Nephron progenitor cell (in vitro differentiated cells): ENCODE results near the gene COP1.

ENCODE experiments used
- DNase-seq: peaks from one replicate; pipeline ENCODE4 v3.0.0; 2021
- H3K27ac Mint-ChIP-seq: 2 replicates; pipeline ENCODE4 v1.8.0; 2021; ENCODE audit warnings: mild to moderate bottlenecking, moderate library complexity, mixed read lengths
- H3K27me3 Mint-ChIP-seq: 2 replicates; pipeline ENCODE4 v1.8.0; 2021; ENCODE audit warnings: mild to moderate bottlenecking, low read depth, mixed read lengths; ENCODE audit not compliant: poor library complexity
- H3K36me3 Mint-ChIP-seq: 2 replicates; pipeline ENCODE4 v1.8.0; 2021; ENCODE audit warnings: low read depth, mixed read lengths
- H3K4me1 Mint-ChIP-seq: 2 replicates; pipeline ENCODE4 v1.8.0; 2021; ENCODE audit warnings: mixed read lengths
- H3K4me3 Mint-ChIP-seq: 2 replicates; pipeline ENCODE4 v1.8.0; 2021; ENCODE audit warnings: mild to moderate bottlenecking, moderate library complexity, mixed read lengths
- H3K9me3 Mint-ChIP-seq: 2 replicates; pipeline ENCODE4 v1.8.0; 2021; ENCODE audit warnings: mild to moderate bottlenecking, moderate library complexity, mixed read lengths
- CTCF ChIP-seq: fragments of 200-600 bp; sonication (generic); IDR thresholded peaks from 2 replicates; pipeline ENCODE4 v1.5.0; 2021; ENCODE audit warnings: antibody characterized with exemption

COP1 gene

GRCh38 chr1:176177764-176178163 is 29.3 kb downstream of the COP1 start:
- no peaks in the 10 kb centered on the region for H3K27me3 Mint-ChIP-seq
- peaks cover under 1% of the 10 kb centered on the region for H3K9me3 Mint-ChIP-seq
- H3K4me1 Mint-ChIP-seq = peaks cover 5% of the 10 kb centered on the region
- H3K4me3 Mint-ChIP-seq = no peak overlapping the region
- no peak for DNase-seq
- H3K36me3 Mint-ChIP-seq = peaks cover 66% of the 10 kb centered on the region
- TF ChIP-seq CTCF = no peak
- peak overlapping the region; percentile 70 for H3K27ac Mint-ChIP-seq

GRCh38 chr1:176174108-176174507 is 33.0 kb downstream of the COP1 start:
- no peak overlapping the region for H3K4me3 Mint-ChIP-seq
- H3K9me3 Mint-ChIP-seq = peaks cover 29% of the 10 kb centered on the region
- DNase-seq = no peak
- H3K27me3 Mint-ChIP-seq = no peaks in the 10 kb centered on the region
- TF ChIP-seq CTCF = no peak
- H3K4me1 Mint-ChIP-seq = peaks cover 5% of the 10 kb centered on the region
- peaks cover 77% of the 10 kb centered on the region for H3K36me3 Mint-ChIP-seq
- H3K27ac Mint-ChIP-seq = no peak overlapping the region

- Mint-ChIP-seq H3K27me3 (no peaks in the 10 kb centered on the region), H3K27ac (no peak overlapping the region), H3K36me3 (peaks cover 79% of the 10 kb centered on the region), H3K4me3 (no peak overlapping the region), H3K9me3 (peaks cover 29% of the 10 kb centered on the region), H3K4me1 (no peaks in the 10 kb centered on the region)
- no peak for DNase-seq
- no peak for TF ChIP-seq CTCF
Observed at GRCh38 chr1:176172215-176172614, 34.9 kb downstream of the COP1 start.

- H3K36me3 Mint-ChIP-seq = peaks cover 80% of the 10 kb centered on the region
- no peaks in the 10 kb centered on the region for H3K4me1 Mint-ChIP-seq
- no peaks in the 10 kb centered on the region for H3K27me3 Mint-ChIP-seq
- H3K9me3 Mint-ChIP-seq = peaks cover 23% of the 10 kb centered on the region
- DNase-seq = no peak
- H3K27ac Mint-ChIP-seq = no peak overlapping the region
- TF ChIP-seq CTCF = no peak
- no peak overlapping the region for H3K4me3 Mint-ChIP-seq
Observed at GRCh38 chr1:176167210-176167609, 39.9 kb downstream of the COP1 start.

- Mint-ChIP-seq H3K9me3 (peaks cover 10% of the 10 kb centered on the region), H3K36me3 (peaks cover 80% of the 10 kb centered on the region), H3K27me3 (no peaks in the 10 kb centered on the region), H3K27ac (no peak overlapping the region), H3K4me1 (no peaks in the 10 kb centered on the region), H3K4me3 (no peak overlapping the region)
- no peak for TF ChIP-seq CTCF
- DNase-seq = no peak
Observed at GRCh38 chr1:176165573-176165972, 41.5 kb downstream of the COP1 start.

GRCh38 chr1:176164014-176164678 is 42.9 kb downstream of the COP1 start:
- Mint-ChIP-seq H3K27ac (no peak overlapping the region), H3K4me1 (no peaks in the 10 kb centered on the region), H3K9me3 (peaks cover 12% of the 10 kb centered on the region), H3K27me3 (no peaks in the 10 kb centered on the region), H3K36me3 (peaks cover 81% of the 10 kb centered on the region), H3K4me3 (no peak overlapping the region)
- DNase-seq = no peak
- no peak for TF ChIP-seq CTCF
